Upper lobe of left lung (tissue), 6 donors: ENCODE measurements around the gene ROBO1. TPM values are rescaled to one million over a fixed set of nuclear protein-coding genes. Genes with fewer than 3 reads are reported as not detected.

Source experiments
- ATAC-seq, 2 donors: fragments of 200-7000 bp; cut with Tn5 transposase; one replicate each; pipeline ENCODE4 v1.9.1; 2022; ENCODE audit warnings: mild to moderate bottlenecking in 2 of 2, moderate library complexity in 2 of 2; ENCODE audit not compliant: low FRiP score in 2 of 2
- DNase-seq, 2 donors: peaks; one replicate each; pipeline ENCODE4 v3.0.0-alpha.2; 2019 to 2020
- H3K27ac ChIP-seq, 4 donors: fragments of 200-600 bp; sonication (generic); one replicate each; pipeline ENCODE4 v1.5.1; 2016 to 2019
- H3K27me3 ChIP-seq, 4 donors: fragments of 200-600 bp; sonication (generic); one replicate each; pipeline ENCODE4 v1.5.1; 2017 to 2019
- H3K36me3 ChIP-seq, 4 donors: fragments of 200-600 bp; sonication (generic); one replicate each; pipeline ENCODE4 v1.5.1; 2016 to 2019
- H3K4me1 ChIP-seq, 4 donors: fragments of 200-600 bp; sonication (generic); one replicate each; pipeline ENCODE4 v1.5.1; 2018 to 2019
- H3K4me3 ChIP-seq, 4 donors: fragments of 200-600 bp; sonication (generic); one replicate each; pipeline ENCODE4 v1.5.1; 2017 to 2019; ENCODE audit warnings: mild to moderate bottlenecking in 2 of 4, moderate library complexity in 1 of 4
- H3K9me3 ChIP-seq, 4 donors: fragments of 200-600 bp; sonication (generic); one replicate each; pipeline ENCODE4 v1.5.1; 2018 to 2019
- EP300 ChIP-seq, 4 donors: sonication (generic); formaldehyde crosslinking; IDR thresholded peaks; one replicate each; pipeline ENCODE4 v1.5.1; 2017; ENCODE audit warnings: antibody characterized with exemption in 4 of 4, control low read depth in 2 of 4
- POLR2A ChIP-seq, 4 donors: fragments of 450-650 bp; IDR thresholded peaks; one replicate each; pipeline ENCODE4 v1.5.1; 2016 to 2017; ENCODE audit warnings: antibody characterized with exemption in 4 of 4, mild to moderate bottlenecking in 2 of 4
- POLR2AphosphoS5 ChIP-seq, 2 donors: sonication (generic); formaldehyde crosslinking; IDR thresholded peaks; one replicate each; pipeline ENCODE4 v1.5.1; 2017; ENCODE audit warnings: antibody characterized with exemption in 2 of 2
- WGBS, 2 donors: methylation state at CpG; one replicate each; pipeline ENCODE4 v1.1.5; 2017 to 2018; 5-methylcytosine and 5-hydroxymethylcytosine counted together
- total RNA-seq, 6 donors: library from RNA; depleted of rRNA in 4 of 6; stranded (reverse); fragments of >200 nt in 4 of 6; gene quantifications; one replicate each; pipeline versions ENCODE4 v1.1.0 to v1.2.1, GENCODE V29; 2016 to 2021
- TF ChIP-seq, protein P1 (sequence below), 6 experiments: fragments of 450-650 bp in 4 of 6; fragments of 200-600 bp in 2 of 6; sonication (generic) in 2 of 6; IDR thresholded peaks; one replicate each; pipeline ENCODE4 v1.5.1; 2016 to 2019; ENCODE audit warnings: antibody characterized with exemption in 6 of 6
- donor health status: DM: no; HTN: no; CAD: no; lungs with moderate emphysema.
- donor health status: DM: no; HTN: yes; CAD: no; lungs with severe emphysema.

ROBO1 gene
- total RNA-seq, 6 donors from 2014 or later = 10.5 to 29.0 (median 18.0) TPM

- TF ChIP-seq, protein P1, sequence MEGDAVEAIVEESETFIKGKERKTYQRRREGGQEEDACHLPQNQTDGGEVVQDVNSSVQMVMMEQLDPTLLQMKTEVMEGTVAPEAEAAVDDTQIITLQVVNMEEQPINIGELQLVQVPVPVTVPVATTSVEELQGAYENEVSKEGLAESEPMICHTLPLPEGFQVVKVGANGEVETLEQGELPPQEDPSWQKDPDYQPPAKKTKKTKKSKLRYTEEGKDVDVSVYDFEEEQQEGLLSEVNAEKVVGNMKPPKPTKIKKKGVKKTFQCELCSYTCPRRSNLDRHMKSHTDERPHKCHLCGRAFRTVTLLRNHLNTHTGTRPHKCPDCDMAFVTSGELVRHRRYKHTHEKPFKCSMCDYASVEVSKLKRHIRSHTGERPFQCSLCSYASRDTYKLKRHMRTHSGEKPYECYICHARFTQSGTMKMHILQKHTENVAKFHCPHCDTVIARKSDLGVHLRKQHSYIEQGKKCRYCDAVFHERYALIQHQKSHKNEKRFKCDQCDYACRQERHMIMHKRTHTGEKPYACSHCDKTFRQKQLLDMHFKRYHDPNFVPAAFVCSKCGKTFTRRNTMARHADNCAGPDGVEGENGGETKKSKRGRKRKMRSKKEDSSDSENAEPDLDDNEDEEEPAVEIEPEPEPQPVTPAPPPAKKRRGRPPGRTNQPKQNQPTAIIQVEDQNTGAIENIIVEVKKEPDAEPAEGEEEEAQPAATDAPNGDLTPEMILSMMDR (IDR thresholded peaks at IDR 0.05) = no peak
- TF ChIP-seq POLR2AphosphoS5 (IDR thresholded peaks at IDR 0.05) = no peak
- TF ChIP-seq POLR2A (IDR thresholded peaks at IDR 0.05) = no peak
- no peak for TF ChIP-seq EP300 (IDR thresholded peaks at IDR 0.05)
- no peaks in the 10 kb centered on the region for H3K4me1 ChIP-seq
- DNase-seq (no peak), ATAC-seq (no peak)
- no peak overlapping the region for H3K4me3 ChIP-seq
- H3K27me3 ChIP-seq = no peaks in the 10 kb centered on the region
- H3K36me3 ChIP-seq = no peaks in the 10 kb centered on the region
- WGBS, 2 donors = 66 to 71% methylated on average over 3 of the region's 3 CpGs
- H3K27ac ChIP-seq = no peak overlapping the region
- no peaks in the 10 kb centered on the region for H3K9me3 ChIP-seq
Measured at GRCh38 chr3:79146024-79146423, 621.8 kb downstream of the ROBO1 start.

GRCh38 chr3:79140708-79141107 is 627.1 kb downstream of the ROBO1 start:
- DNase-seq = no peak
- ATAC-seq = no peak
- no peaks in the 10 kb centered on the region for H3K27me3 ChIP-seq
- H3K36me3 ChIP-seq = no peaks in the 10 kb centered on the region
- H3K27ac ChIP-seq = no peak overlapping the region
- TF ChIP-seq POLR2A (IDR thresholded peaks at IDR 0.05) = no peak
- TF ChIP-seq, protein P1 (IDR thresholded peaks at IDR 0.05) = no peak
- TF ChIP-seq EP300 (IDR thresholded peaks at IDR 0.05) = no peak
- no peak for TF ChIP-seq POLR2AphosphoS5 (IDR thresholded peaks at IDR 0.05)
- H3K9me3 ChIP-seq = no peaks in the 10 kb centered on the region
- H3K4me1 ChIP-seq = no peaks in the 10 kb centered on the region
- WGBS, 2 donors = 63 to 66% methylated on average over 3 of the region's 3 CpGs
- H3K4me3 ChIP-seq = no peak overlapping the region

DNA sequence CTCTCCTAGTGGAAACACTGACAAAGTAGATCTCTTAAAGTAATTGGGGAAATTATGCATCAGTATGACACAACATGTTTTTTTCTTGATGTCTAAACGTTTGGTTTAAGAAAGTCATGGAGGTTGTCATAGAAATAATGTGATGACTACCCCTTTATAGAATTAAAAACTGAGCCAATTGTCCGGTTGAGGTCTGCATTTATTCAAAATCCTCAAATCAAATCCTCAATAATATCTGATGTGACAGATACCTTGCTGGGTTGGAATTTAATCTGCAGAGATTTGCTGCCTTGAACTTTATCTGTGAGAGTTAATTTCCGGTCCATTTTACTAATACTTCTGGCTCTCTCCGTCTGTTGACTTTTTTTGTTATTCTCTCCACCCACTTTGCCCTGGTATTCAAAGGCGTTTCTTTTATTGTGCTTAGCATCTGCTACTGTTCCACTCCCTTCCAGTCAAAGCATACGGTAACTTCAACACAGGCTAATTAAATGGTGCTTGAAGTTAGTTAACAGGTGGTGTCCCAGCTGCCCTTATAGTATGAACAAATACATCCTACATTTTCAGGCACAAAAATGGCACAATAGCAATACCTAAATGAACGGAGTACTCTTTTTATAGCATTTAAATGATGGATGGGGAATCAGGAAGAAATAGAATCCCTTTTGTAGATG is 628.3 kb downstream of the ROBO1 start:
- ATAC-seq = no peak
- Histone ChIP-seq H3K9me3 (no peaks in the 10 kb centered on the region), H3K4me1 (no peaks in the 10 kb centered on the region), H3K27ac (no peak overlapping the region), H3K27me3 (no peaks in the 10 kb centered on the region), H3K4me3 (no peak overlapping the region), H3K36me3 (no peaks in the 10 kb centered on the region)
- no peak for DNase-seq
- TF ChIP-seq POLR2AphosphoS5 (IDR thresholded peaks at IDR 0.05) = no peak
- no peak for TF ChIP-seq EP300 (IDR thresholded peaks at IDR 0.05)
- TF ChIP-seq, protein P1 (IDR thresholded peaks at IDR 0.05) = no peak
- TF ChIP-seq POLR2A (IDR thresholded peaks at IDR 0.05) = no peak
- WGBS, 2 donors = 63 to 68% methylated on average over 7 of the region's 7 CpGs

- TF ChIP-seq POLR2A (IDR thresholded peaks at IDR 0.05) = no peak
- no peak for TF ChIP-seq POLR2AphosphoS5 (IDR thresholded peaks at IDR 0.05)
- TF ChIP-seq, protein P1 (IDR thresholded peaks at IDR 0.05) = no peak
- TF ChIP-seq EP300 (IDR thresholded peaks at IDR 0.05) = no peak
- no peak for ATAC-seq
Measured at GRCh38 chr3:79125313-79125984, 642.3 kb downstream of the ROBO1 start.

More at GRCh38 chr3:79125313-79125984, 642.3 kb downstream of the ROBO1 start:
- Histone ChIP-seq H3K27me3 (no peaks in the 10 kb centered on the region), H3K9me3 (no peaks in the 10 kb centered on the region), H3K27ac (no peak overlapping the region), H3K4me3 (no peak overlapping the region), H3K36me3 (no peaks in the 10 kb centered on the region), H3K4me1 (no peaks in the 10 kb centered on the region)
- WGBS, 2 donors = 55 to 64% methylated on average over 16 of the region's 16 CpGs
- no peak for DNase-seq
